Panc1 (cell line): Measurements from ENCODE around the gene VWA3B. TPM values are rescaled to one million over a fixed set of nuclear protein-coding genes. Genes with fewer than 3 reads are reported as not detected.

Experiments
- ATAC-seq: fragments of 200-7000 bp; cut with Tn5 transposase; 2 replicates; pipeline ENCODE4 v1.9.1; 2020; ENCODE audit warnings: mild to moderate bottlenecking, moderate library complexity
- BruUV-seq: library from RNA; stranded (reverse); fragments of 400-500 nt; replicated peaks from 2 replicates; lab custom pipeline; 2021; lab: Mats Ljungman, UMichigan
- CTCF ChIA-PET: fragments of 300-600 bp; sonication (Branson Sonifier 250); formaldehyde crosslinking; loops from one replicate; lab custom pipeline; 2022; ENCODE audit warnings: antibody characterized with exemption; lab: Charles Lee
- POLR2A ChIA-PET: fragments of 300-600 bp; sonication (Branson Sonifier 250); formaldehyde crosslinking; loops from one replicate; lab custom pipeline; 2022; ENCODE audit warnings: antibody characterized with exemption; lab: Charles Lee
- DNase-seq: peaks from one replicate; pipeline ENCODE4 v3.0.0-alpha.2; 2010; ENCODE audit warnings: low read depth, low spot score
- H3K27ac ChIP-seq: 2 replicates; pipeline ENCODE4 v1.5.1; 2011; ENCODE audit warnings: mild to moderate bottlenecking, low read length, inconsistent platforms
- H3K27me3 ChIP-seq: fragments of 200-500 bp; sonication (Bioruptor generic); 2 replicates; pipeline ENCODE4 v1.6.0; 2014; ENCODE audit warnings: low read length, inconsistent platforms; ENCODE audit not compliant: control insufficient read depth, insufficient read depth
- H3K36me3 ChIP-seq: fragments of 200-500 bp; sonication (Bioruptor generic); 2 replicates; pipeline ENCODE4 v1.5.1; 2014; ENCODE audit warnings: inconsistent platforms, mild to moderate bottlenecking, low read length, moderate library complexity; ENCODE audit not compliant: control insufficient read depth, insufficient read depth
- H3K4me1 ChIP-seq: 2 replicates; pipeline ENCODE4 v1.5.1; 2011; ENCODE audit warnings: inconsistent platforms, mild to moderate bottlenecking, low read length, moderate library complexity; ENCODE audit not compliant: control insufficient read depth, insufficient read depth
- H3K4me3 ChIP-seq, 2 experiments: 2 replicates each; pipeline ENCODE4 v1.5.1; 2011 to 2012; ENCODE audit warnings: low read depth in 2 of 2, low read length in 2 of 2, mild to moderate bottlenecking in 2 of 2, inconsistent platforms in 1 of 2, moderate library complexity in 1 of 2
- H3K9me3 ChIP-seq: fragments of 200-500 bp; sonication (Bioruptor generic); 2 replicates; pipeline ENCODE4 v1.5.1; 2014; ENCODE audit warnings: low read depth, mild to moderate bottlenecking, inconsistent platforms, low read length, moderate library complexity; ENCODE audit not compliant: control insufficient read depth, insufficient read depth
- POLR2AphosphoS5 ChIP-seq: IDR thresholded peaks from 2 replicates; pipeline ENCODE4 v1.6.1; 2012; ENCODE audit warnings: mild to moderate bottlenecking, low read depth, low read length, moderate library complexity
- SIN3A ChIP-seq: IDR thresholded peaks from 2 replicates; pipeline ENCODE4 v1.6.1; 2012; ENCODE audit warnings: low read depth, mild to moderate bottlenecking, low read length, moderate library complexity, borderline replicate concordance; ENCODE audit not compliant: insufficient read depth
- TCF7L2 ChIP-seq: IDR thresholded peaks from 2 replicates; pipeline ENCODE4 v1.6.1; 2011; ENCODE audit warnings: mild to moderate bottlenecking, low read depth, low read length, inconsistent platforms
- in situ Hi-C: cut with HindIII; loops from 2 replicates; pipeline ENCODE4 v1.10.0; 2016; ENCODE audit warnings: low sequenced_read_pairs, low pct_unique_long_range_greater_than_20kb
- intact Hi-C: fragments of 100-400 bp; cut with micrococcal nuclease; formaldehyde crosslinking; loops from one replicate; pipeline ENCODE4 v1.10.0; 2022; ENCODE audit not compliant: unreplicated experiment
- total RNA-seq: library from RNA; stranded (reverse); gene quantifications from one replicate; pipeline ENCODE4 v1.2.1, GENCODE V29; 2021; ENCODE audit not compliant: unreplicated experiment
- TF ChIP-seq, protein P1 (sequence below), 2 experiments: IDR thresholded peaks; 2 replicates each; pipeline ENCODE4 v1.6.1; 2011 to 2012; ENCODE audit warnings: low read depth in 2 of 2, control low read depth in 1 of 2, low read length in 1 of 2, mild to moderate bottlenecking in 1 of 2, moderate library complexity in 1 of 2; ENCODE audit not compliant: insufficient read depth in 1 of 2
- TF ChIP-seq, protein P2 (sequence below): fragments of 450-650 bp; IDR thresholded peaks from 2 replicates; pipeline ENCODE4 v1.5.1; 2017; ENCODE audit warnings: mild to moderate bottlenecking

Gene VWA3B
- total RNA-seq, 1 experiment from 2014 or later = not detected

DNA sequence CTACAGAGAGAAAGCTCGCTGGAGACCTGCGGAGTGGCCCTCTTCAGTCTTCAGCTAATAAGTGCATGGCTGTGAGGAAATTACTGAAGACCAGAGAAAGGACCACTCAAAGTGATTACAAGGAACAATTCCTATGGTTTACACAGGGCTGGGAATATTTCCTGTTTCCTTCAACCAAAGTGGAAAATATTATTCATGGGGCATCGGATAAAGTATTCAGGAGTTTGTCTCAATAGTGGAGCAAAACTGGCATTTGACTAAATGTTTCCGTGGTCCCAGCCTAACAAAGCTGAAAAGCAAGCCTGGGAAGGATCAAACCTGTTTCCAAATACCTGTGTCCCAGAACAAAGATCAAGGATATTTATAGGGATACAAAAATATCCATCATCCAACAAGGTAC lies 227.3 kb downstream of the VWA3B start:
- Histone ChIP-seq H3K9me3 (no peaks in the 10 kb centered on the region), H3K27ac (no peak overlapping the region), H3K27me3 (peaks cover 15% of the 10 kb centered on the region), H3K36me3 (no peaks in the 10 kb centered on the region), H3K4me1 (no peaks in the 10 kb centered on the region), H3K4me3 (no peak overlapping the region)
- in situ Hi-C loops (no loop called here), intact Hi-C loops (no loop called here)
- TF ChIP-seq, protein P1, sequence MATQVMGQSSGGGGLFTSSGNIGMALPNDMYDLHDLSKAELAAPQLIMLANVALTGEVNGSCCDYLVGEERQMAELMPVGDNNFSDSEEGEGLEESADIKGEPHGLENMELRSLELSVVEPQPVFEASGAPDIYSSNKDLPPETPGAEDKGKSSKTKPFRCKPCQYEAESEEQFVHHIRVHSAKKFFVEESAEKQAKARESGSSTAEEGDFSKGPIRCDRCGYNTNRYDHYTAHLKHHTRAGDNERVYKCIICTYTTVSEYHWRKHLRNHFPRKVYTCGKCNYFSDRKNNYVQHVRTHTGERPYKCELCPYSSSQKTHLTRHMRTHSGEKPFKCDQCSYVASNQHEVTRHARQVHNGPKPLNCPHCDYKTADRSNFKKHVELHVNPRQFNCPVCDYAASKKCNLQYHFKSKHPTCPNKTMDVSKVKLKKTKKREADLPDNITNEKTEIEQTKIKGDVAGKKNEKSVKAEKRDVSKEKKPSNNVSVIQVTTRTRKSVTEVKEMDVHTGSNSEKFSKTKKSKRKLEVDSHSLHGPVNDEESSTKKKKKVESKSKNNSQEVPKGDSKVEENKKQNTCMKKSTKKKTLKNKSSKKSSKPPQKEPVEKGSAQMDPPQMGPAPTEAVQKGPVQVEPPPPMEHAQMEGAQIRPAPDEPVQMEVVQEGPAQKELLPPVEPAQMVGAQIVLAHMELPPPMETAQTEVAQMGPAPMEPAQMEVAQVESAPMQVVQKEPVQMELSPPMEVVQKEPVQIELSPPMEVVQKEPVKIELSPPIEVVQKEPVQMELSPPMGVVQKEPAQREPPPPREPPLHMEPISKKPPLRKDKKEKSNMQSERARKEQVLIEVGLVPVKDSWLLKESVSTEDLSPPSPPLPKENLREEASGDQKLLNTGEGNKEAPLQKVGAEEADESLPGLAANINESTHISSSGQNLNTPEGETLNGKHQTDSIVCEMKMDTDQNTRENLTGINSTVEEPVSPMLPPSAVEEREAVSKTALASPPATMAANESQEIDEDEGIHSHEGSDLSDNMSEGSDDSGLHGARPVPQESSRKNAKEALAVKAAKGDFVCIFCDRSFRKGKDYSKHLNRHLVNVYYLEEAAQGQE (IDR thresholded peaks at IDR 0.05; ENCODE audit: insufficient read depth in 1 of 2, low read depth in 2 of 2, low read length in 1 of 2) = no peak
- no peak for TF ChIP-seq TCF7L2
- no peak for TF ChIP-seq POLR2AphosphoS5
- TF ChIP-seq, protein P2, sequence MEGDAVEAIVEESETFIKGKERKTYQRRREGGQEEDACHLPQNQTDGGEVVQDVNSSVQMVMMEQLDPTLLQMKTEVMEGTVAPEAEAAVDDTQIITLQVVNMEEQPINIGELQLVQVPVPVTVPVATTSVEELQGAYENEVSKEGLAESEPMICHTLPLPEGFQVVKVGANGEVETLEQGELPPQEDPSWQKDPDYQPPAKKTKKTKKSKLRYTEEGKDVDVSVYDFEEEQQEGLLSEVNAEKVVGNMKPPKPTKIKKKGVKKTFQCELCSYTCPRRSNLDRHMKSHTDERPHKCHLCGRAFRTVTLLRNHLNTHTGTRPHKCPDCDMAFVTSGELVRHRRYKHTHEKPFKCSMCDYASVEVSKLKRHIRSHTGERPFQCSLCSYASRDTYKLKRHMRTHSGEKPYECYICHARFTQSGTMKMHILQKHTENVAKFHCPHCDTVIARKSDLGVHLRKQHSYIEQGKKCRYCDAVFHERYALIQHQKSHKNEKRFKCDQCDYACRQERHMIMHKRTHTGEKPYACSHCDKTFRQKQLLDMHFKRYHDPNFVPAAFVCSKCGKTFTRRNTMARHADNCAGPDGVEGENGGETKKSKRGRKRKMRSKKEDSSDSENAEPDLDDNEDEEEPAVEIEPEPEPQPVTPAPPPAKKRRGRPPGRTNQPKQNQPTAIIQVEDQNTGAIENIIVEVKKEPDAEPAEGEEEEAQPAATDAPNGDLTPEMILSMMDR = no peak
- no peak for TF ChIP-seq SIN3A
- ChIA-PET POLR2A (no interaction called here), CTCF (no interaction called here)
- BruUV-seq = no TSS peak
- DNase-seq (no peak), ATAC-seq (no peak)

DNA sequence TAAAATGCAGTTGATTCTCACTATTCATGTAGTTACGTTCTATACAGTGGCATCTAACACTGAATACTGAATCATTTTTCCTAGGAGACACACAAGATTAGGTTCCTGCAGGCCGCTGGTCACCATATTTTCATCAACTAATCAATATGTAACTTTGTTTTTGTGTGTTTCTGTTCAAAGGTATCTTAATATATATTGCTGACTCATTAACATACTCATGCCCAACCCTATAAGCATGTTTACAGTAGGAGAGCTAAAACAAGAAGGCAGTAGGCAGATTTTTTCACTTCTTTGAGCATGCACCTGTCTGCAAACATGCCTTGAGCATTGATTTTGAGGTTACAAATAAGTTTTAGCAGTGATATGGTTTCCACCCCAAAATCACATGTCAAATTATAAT lies 229.0 kb downstream of the VWA3B start:
- CTCF ChIA-PET = no interaction called here
- Histone ChIP-seq H3K9me3 (no peaks in the 10 kb centered on the region), H3K27ac (no peak overlapping the region), H3K27me3 (peaks cover 6% of the 10 kb centered on the region), H3K4me3 (no peak overlapping the region), H3K36me3 (no peaks in the 10 kb centered on the region), H3K4me1 (no peaks in the 10 kb centered on the region)
- BruUV-seq = no TSS peak
- in situ Hi-C loops (no loop called here), intact Hi-C loops (no loop called here)
- POLR2A ChIA-PET = interaction anchor here (0.6 kb wide), 1 partner anchor 10 kb away, joined by 3 read pairs; no protein-coding TSS in a partner anchor
- DNase-seq (no peak), ATAC-seq (no peak)
- TF ChIP-seq SIN3A = no peak
- TF ChIP-seq, protein P1 (IDR thresholded peaks at IDR 0.05; ENCODE audit: insufficient read depth in 1 of 2, low read depth in 2 of 2, low read length in 1 of 2) = no peak
- TF ChIP-seq, protein P2 = no peak
- TF ChIP-seq POLR2AphosphoS5 = no peak
- TF ChIP-seq TCF7L2 = no peak
